Epithelial cell of esophagus (primary cell): ENCODE data around the gene SOX11.

ENCODE experiments used
- DNase-seq: peaks from one replicate; pipeline ENCODE4 v3.0.0; 2010; ENCODE audit warnings: low read depth
- H3K4me3 ChIP-seq: 2 replicates; pipeline ENCODE4 v1.5.1; 2011; ENCODE audit warnings: mild to moderate bottlenecking, low read length, control low read depth
- TF ChIP-seq, protein P1 (sequence below): IDR thresholded peaks from 2 replicates; pipeline ENCODE4 v1.5.1; 2011; ENCODE audit warnings: low read depth, mild to moderate bottlenecking, low read length, control low read depth, inconsistent platforms; ENCODE audit not compliant: insufficient read depth; ENCODE audit errors: missing control alignments

SOX11 gene

DNA sequence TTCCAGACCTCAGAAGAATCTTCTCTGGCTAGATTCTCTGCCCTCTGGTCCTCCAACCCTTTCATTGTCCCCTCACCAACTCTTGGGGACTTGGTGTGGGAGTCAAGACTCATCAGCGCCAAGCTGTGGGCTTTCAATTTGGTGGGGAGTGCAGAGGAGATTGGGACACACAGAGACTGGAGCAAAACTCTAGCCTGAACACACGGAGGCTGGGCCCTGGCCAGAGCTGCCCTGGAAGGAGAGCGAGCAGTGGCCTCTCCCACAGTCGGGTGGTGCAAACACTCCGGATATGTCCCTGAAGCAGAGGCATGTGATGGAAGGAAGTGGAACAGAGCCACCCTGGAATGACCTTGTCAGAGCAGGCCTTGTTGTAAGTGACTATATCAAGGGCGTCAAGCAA is 8.7 kb upstream of the SOX11 start:
- no peak overlapping the region for H3K4me3 ChIP-seq
- no peak for DNase-seq
- TF ChIP-seq, protein P1, sequence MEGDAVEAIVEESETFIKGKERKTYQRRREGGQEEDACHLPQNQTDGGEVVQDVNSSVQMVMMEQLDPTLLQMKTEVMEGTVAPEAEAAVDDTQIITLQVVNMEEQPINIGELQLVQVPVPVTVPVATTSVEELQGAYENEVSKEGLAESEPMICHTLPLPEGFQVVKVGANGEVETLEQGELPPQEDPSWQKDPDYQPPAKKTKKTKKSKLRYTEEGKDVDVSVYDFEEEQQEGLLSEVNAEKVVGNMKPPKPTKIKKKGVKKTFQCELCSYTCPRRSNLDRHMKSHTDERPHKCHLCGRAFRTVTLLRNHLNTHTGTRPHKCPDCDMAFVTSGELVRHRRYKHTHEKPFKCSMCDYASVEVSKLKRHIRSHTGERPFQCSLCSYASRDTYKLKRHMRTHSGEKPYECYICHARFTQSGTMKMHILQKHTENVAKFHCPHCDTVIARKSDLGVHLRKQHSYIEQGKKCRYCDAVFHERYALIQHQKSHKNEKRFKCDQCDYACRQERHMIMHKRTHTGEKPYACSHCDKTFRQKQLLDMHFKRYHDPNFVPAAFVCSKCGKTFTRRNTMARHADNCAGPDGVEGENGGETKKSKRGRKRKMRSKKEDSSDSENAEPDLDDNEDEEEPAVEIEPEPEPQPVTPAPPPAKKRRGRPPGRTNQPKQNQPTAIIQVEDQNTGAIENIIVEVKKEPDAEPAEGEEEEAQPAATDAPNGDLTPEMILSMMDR: no peak

DNA sequence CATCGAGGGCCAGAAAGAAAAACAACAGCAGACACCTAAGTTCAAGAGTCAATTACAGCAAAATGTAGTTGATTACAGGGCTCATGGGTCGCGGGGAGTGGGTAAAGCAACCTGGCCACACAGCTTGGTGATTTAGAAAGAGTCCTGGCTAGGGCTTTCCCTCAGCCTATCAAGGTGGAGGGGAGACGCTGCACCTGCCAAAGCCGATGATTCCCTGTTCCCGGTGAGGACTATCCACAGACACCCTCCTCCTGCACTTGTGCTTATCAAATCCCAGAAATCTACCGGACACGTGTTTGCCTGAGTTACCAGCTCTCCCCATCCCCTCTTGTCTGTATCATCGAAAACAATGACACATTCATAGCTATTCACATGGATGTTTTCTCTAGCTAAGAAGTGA is 7.0 kb upstream of the SOX11 start:
- no peak for DNase-seq
- TF ChIP-seq, protein P1: no peak
- H3K4me3 ChIP-seq: no peak overlapping the region

DNA sequence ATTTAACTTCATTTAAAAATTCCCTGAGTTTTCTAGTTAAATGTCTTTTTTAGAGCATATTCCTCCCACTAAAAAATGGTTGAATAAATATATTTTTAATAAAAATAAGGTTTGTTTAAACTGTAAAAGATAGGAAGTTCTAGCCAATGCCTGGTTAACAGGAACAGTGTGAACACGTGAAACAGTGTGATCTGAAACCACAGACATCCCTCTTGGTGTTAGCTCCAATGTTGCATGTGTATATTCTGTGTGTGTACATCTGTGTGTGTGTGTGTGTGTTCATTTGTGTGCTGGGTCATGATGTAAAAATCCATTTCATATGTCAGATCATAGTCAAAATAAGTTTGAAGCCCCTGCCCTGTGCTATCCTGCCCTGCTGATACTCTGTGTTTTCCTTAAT is 6.1 kb upstream of the SOX11 start:
- DNase-seq: no peak
- H3K4me3 ChIP-seq: no peak overlapping the region
- TF ChIP-seq, protein P1: no peak

DNA sequence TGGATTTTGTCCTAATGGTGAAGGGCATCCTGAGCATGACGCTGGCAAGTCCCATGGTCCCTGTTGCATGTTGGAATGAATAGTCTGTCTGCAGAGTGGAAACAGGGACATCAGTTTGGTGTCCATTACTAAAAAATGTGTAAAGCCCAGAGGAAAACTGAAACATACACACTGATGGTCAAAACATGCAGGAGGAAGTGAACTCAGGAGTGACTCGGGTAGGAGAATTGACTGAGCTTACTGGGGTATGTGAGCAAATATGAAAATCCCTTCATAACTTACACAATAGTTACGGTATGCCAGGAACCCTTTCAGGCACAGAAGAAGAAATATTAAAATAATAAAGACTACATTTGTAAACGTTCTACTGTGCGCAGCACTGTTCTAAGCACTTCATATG is 5.6 kb upstream of the SOX11 start:
- no peak for DNase-seq
- no peak overlapping the region for H3K4me3 ChIP-seq
- TF ChIP-seq, protein P1: no peak

DNA sequence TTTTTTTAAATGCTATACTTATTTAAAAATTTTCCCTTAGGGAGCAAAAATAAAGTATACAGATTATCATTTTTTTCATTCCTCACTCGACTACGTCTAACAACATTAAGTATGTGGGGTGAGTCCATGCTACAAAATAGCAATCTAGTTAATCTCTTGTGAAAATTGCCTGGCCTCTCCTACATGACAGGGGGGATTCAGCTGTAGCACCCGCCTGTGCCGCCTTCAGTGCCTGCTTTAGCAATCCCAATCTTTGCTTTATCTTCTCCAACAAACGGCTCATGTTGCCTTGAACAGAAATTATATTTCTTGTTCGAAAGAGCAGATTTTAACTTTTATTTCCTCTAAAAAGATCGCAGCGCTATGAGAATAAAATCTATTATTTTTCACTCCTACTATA is 2.4 kb upstream of the SOX11 start:
- no peak overlapping the region for H3K4me3 ChIP-seq
- DNase-seq: no peak
- TF ChIP-seq, protein P1: no peak

DNA sequence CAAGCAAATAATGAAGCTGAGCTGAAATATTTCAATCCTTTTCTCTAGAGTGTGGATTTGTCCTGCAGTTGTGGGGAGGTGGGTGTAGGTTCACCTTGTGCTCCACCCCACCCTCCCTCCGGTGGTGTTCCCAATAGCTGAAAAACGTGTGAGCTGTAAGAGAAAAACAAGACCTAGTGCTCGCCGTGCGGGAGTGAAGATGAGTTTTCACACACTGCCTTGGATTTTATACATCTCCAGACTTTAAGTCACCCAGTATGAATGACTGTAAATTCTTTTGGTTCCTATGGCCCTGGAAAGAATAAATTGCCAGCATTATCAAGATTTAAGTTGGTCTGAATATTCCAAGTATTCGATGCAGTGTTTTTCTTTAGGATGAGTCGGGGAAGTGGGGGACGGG is 1.9 kb upstream of the SOX11 start:
- TF ChIP-seq, protein P1: no peak
- no peak overlapping the region for H3K4me3 ChIP-seq
- no peak for DNase-seq

DNA sequence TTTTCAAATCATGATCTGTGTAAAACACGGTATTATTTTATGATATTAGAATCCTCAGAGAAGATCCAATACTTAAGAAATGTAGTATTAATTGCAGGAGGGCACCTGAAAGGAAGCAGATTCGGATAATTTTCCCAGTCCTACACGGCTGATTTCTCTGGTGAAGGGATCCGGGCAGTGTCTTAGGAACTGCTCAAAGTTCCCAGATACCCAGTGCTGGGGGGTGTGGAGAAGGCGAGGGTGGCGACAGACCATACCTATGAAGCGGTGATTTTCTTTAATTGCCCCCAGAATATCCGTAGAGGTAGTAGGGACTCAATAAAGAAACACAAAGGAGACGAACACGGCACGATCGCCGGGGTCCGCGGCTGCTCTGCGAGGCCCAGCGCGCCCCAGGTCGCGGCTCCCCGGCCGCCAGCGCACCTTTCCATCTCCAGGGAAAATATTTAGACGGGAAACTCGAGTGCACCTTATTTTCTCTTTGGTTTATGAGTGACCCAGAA is 1.4 kb upstream of the SOX11 start:
- H3K4me3 ChIP-seq: peak overlapping the region; percentile 37
- TF ChIP-seq, protein P1: no peak
- DNase-seq: no peak
